K562 (cell line): ENCODE measurements around the gene ZNF138. TPM values are rescaled to one million over a fixed set of nuclear protein-coding genes. Genes with fewer than 3 reads are reported as not detected.

ENCODE experiments used
- BRCA1 ChIP-seq, 2 experiments: fragments of 450-650 bp in 1 of 2; sonication (generic) in 1 of 2; formaldehyde crosslinking in 1 of 2; IDR thresholded peaks; 2 replicates each; pipeline versions ENCODE4 v1.5.0 to v1.6.1; 2017 to 2020; ENCODE audit warnings: mild to moderate bottlenecking in 1 of 2, missing genetic modification reagents in 1 of 2
- BRD4 ChIP-seq: fragments of 200-600 bp; sonication (generic); IDR thresholded peaks from 2 replicates; pipeline ENCODE4 v1.6.1; 2017; ENCODE audit warnings: inconsistent platforms
- ERF ChIP-seq: fragments of 450-650 bp; formaldehyde crosslinking; IDR thresholded peaks from 2 replicates; pipeline ENCODE4 v1.4.0; 2020; ENCODE audit warnings: mild to moderate bottlenecking, mixed read lengths
- FOXP1 ChIP-seq: sonication (generic); formaldehyde crosslinking; IDR thresholded peaks from 2 replicates; pipeline ENCODE4 v1.8.0; 2022; ENCODE audit warnings: mild to moderate bottlenecking, missing genetic modification reagents
- FUS ChIP-seq: fragments of 200-400 bp; formaldehyde crosslinking; optimal IDR thresholded peaks from 2 replicates; pipeline ENCODE3; 2017; ENCODE audit warnings: low read depth, low read length
- HDGF ChIP-seq: fragments of 450-650 bp; IDR thresholded peaks from 2 replicates; pipeline ENCODE4 v1.6.1; 2016
- KAT7 ChIP-seq: sonication (generic); formaldehyde crosslinking; IDR thresholded peaks from 2 replicates; pipeline ENCODE4 v1.8.0; 2022; ENCODE audit warnings: missing genetic modification reagents, mild to moderate bottlenecking, borderline replicate concordance
- MEIS2 ChIP-seq: fragments of 450-650 bp; IDR thresholded peaks from 2 replicates; pipeline ENCODE4 v1.6.1; 2014; ENCODE audit warnings: mild to moderate bottlenecking; ENCODE audit not compliant: partially characterized antibody
- MIER1 ChIP-seq: fragments of 450-650 bp; IDR thresholded peaks from 2 replicates; pipeline ENCODE4 v1.6.1; 2016; ENCODE audit warnings: antibody characterized with exemption, mild to moderate bottlenecking, low read depth
- NFE2 ChIP-seq: IDR thresholded peaks from 2 replicates; pipeline ENCODE4 v1.6.1; 2014; ENCODE audit warnings: antibody characterized with exemption, low read depth
- PTBP1 ChIP-seq: fragments of 200-400 bp; formaldehyde crosslinking; IDR thresholded peaks from 2 replicates; pipeline ENCODE4 v1.6.1; 2017; ENCODE audit warnings: low read depth, low read length
- RBBP5 ChIP-seq: fragments of 200-600 bp; sonication (generic); IDR thresholded peaks from 2 replicates; pipeline ENCODE4 v1.6.1; 2012; ENCODE audit warnings: borderline replicate concordance, mild to moderate bottlenecking, low read length, control low read depth, inconsistent platforms; ENCODE audit not compliant: insufficient read depth, poor library complexity, severe bottlenecking
- SLC30A9 ChIP-seq: fragments of 250-450 bp; sonication (Bioruptor Pico); IDR thresholded peaks from 2 replicates; pipeline ENCODE4 v1.8.0; 2022; ENCODE audit warnings: mild to moderate bottlenecking, moderate library complexity
- SREBF1 ChIP-seq: fragments of 150-350 bp; IDR thresholded peaks from 2 replicates; pipeline ENCODE4 v1.6.1; 2014; ENCODE audit warnings: antibody characterized with exemption, low read depth, low read length, borderline replicate concordance
- ZKSCAN1 ChIP-seq: fragments of 150-350 bp; IDR thresholded peaks from 2 replicates; pipeline ENCODE4 v1.6.1; 2016; ENCODE audit warnings: low read depth, low read length
- ZNF3 ChIP-seq: fragments of 250-450 bp; sonication (Bioruptor Pico); IDR thresholded peaks from 2 replicates; pipeline ENCODE4 v1.5.0; 2021; ENCODE audit warnings: mild to moderate bottlenecking, moderate library complexity
- ZNF384 ChIP-seq: IDR thresholded peaks from 2 replicates; pipeline ENCODE4 v1.6.1; 2012; ENCODE audit warnings: low read depth, low read length, improper control_type of control experiment
- ZNF695 ChIP-seq: fragments of 450-650 bp; formaldehyde crosslinking; IDR thresholded peaks from 2 replicates; pipeline ENCODE4 v1.4.0; 2020; ENCODE audit warnings: mild to moderate bottlenecking, moderate library complexity
- ZNF75A ChIP-seq: fragments of 450-650 bp; formaldehyde crosslinking; IDR thresholded peaks from 2 replicates; pipeline ENCODE4 v1.4.0; 2020; ENCODE audit warnings: mild to moderate bottlenecking
- polyA plus RNA-seq, 8 experiments: library from polyadenylated mRNA; depleted of rRNA in 4 of 8; stranded (reverse) in 5 of 8; unstranded in 3 of 8; fragments of >200 nt; fragmentation: Nextera tagmentation in 2 of 8; fragmentation: Illumina TruSeq in 1 of 8; extraction: Ambion mirVana in 2 of 8; extraction: Trizol in 1 of 8; gene quantifications; 2 replicates each; pipeline versions ENCODE4 v1.2.1 to v1.2.3, GENCODE V29; 2011 to 2014; ENCODE audit warnings: inconsistent platforms in 1 of 8, missing spikeins in 1 of 8
- total RNA-seq, 7 experiments: library from RNA; depleted of rRNA in 6 of 7; stranded (reverse); fragments of >200 nt in 6 of 7; fragmentation: Illumina TruSeq in 2 of 7; extraction: Trizol in 2 of 7; gene quantifications; 2 replicates each; pipeline versions ENCODE4 v1.2.1 to v1.2.3, GENCODE V29; 2011 to 2021; ENCODE audit warnings: low replicate concordance in 1 of 7
- TF ChIP-seq, protein P1 (sequence below): fragments of 450-650 bp; IDR thresholded peaks from 2 replicates; pipeline ENCODE4 v1.7.1; 2018; ENCODE audit warnings: mild to moderate bottlenecking, low read depth; ENCODE audit not compliant: partially characterized antibody
- TF ChIP-seq, protein P2 (sequence below): fragments of 450-650 bp; formaldehyde crosslinking; conservative IDR thresholded peaks from 2 replicates; pipeline ENCODE4 v1.4.0; 2022; ENCODE audit warnings: mild to moderate bottlenecking, missing genetic modification characterization
- TF ChIP-seq, protein P3 (sequence below): fragments of 450-650 bp; IDR thresholded peaks from 2 replicates; pipeline ENCODE4 v1.6.1; 2018; ENCODE audit warnings: mild to moderate bottlenecking, low read depth; ENCODE audit not compliant: partially characterized antibody
- TF ChIP-seq, protein P4 (sequence below): IDR thresholded peaks from 2 replicates; pipeline ENCODE4 v1.6.1; 2011; ENCODE audit not compliant: insufficient read length; ENCODE audit errors: extremely low read depth

ZNF138 gene
- total and polyA plus RNA-seq, 9 of the 15 experiments (the other 6 are each of a cell fraction or from before 2014, with no cell fraction given): 14.6 to 34.9 (median 22.6) TPM

DNA sequence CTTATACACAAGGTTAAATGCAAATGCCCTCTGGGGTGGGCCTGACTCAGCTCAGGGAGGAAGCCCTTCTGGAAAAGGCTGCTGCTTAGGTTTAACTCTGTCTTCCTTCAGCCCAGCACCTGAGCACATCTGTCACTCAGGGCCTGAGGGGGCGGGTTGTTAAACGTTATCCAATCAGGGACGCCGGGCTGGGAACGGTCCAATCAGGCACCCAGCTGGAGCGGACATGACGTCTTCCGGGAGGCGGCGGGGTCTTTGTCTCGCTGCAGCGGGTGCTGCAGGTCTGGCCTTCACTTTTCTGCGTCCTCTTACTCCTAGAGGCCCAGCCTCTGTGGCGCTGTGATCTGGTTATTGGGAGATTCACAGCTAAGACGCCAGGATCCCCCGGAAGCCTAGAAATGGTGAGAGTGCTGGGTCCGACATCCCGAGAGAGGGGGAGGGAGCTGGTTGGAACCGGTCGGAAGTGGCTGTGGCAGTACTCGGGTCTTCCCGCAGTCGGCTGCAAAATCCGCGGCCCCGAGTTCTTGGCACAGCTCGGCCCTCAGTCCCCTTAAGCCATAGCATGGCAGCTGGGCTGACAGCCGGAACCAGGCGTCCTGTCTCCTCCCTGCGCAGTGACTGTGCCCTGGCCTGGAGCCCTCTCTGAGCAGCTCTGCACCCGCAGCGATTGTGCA lies at the start of gene ZNF138 (continued):
- TF ChIP-seq, protein P1, sequence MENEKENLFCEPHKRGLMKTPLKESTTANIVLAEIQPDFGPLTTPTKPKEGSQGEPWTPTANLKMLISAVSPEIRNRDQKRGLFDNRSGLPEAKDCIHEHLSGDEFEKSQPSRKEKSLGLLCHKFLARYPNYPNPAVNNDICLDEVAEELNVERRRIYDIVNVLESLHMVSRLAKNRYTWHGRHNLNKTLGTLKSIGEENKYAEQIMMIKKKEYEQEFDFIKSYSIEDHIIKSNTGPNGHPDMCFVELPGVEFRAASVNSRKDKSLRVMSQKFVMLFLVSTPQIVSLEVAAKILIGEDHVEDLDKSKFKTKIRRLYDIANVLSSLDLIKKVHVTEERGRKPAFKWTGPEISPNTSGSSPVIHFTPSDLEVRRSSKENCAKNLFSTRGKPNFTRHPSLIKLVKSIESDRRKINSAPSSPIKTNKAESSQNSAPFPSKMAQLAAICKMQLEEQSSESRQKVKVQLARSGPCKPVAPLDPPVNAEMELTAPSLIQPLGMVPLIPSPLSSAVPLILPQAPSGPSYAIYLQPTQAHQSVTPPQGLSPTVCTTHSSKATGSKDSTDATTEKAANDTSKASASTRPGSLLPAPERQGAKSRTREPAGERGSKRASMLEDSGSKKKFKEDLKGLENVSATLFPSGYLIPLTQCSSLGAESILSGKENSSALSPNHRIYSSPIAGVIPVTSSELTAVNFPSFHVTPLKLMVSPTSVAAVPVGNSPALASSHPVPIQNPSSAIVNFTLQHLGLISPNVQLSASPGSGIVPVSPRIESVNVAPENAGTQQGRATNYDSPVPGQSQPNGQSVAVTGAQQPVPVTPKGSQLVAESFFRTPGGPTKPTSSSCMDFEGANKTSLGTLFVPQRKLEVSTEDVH: peak; percentile 37
- no peak for TF ChIP-seq BRCA1 (IDR thresholded peaks at IDR 0.05)
- TF ChIP-seq BRCA1 (CRISPR knock-in tag; IDR thresholded peaks at IDR 0.05): no peak
- no peak for TF ChIP-seq FOXP1
- TF ChIP-seq KAT7 (CRISPR knock-in tag): no peak
- TF ChIP-seq, protein P2, sequence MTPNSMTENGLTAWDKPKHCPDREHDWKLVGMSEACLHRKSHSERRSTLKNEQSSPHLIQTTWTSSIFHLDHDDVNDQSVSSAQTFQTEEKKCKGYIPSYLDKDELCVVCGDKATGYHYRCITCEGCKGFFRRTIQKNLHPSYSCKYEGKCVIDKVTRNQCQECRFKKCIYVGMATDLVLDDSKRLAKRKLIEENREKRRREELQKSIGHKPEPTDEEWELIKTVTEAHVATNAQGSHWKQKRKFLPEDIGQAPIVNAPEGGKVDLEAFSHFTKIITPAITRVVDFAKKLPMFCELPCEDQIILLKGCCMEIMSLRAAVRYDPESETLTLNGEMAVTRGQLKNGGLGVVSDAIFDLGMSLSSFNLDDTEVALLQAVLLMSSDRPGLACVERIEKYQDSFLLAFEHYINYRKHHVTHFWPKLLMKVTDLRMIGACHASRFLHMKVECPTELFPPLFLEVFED (CRISPR knock-in tag): no peak
- TF ChIP-seq SREBF1: no peak
- TF ChIP-seq, protein P3, sequence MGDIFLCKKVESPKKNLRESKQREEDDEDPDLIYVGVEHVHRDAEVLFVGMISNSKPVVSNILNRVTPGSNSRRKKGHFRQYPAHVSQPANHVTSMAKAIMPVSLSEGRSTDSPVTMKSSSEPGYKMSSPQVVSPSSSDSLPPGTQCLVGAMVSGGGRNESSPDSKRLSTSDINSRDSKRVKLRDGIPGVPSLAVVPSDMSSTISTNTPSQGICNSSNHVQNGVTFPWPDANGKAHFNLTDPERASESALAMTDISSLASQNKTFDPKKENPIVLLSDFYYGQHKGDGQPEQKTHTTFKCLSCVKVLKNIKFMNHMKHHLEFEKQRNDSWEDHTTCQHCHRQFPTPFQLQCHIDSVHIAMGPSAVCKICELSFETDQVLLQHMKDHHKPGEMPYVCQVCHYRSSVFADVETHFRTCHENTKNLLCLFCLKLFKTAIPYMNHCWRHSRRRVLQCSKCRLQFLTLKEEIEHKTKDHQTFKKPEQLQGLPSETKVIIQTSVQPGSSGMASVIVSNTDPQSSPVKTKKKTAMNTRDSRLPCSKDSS: no peak
- TF ChIP-seq ZNF75A (CRISPR knock-in tag): no peak
- TF ChIP-seq ZNF695 (CRISPR knock-in tag): no peak
- TF ChIP-seq MEIS2: peak; percentile 78
- TF ChIP-seq ZNF384: no peak; the same call in 1 of the 2 replicates
- TF ChIP-seq FUS: no peak
- no peak for TF ChIP-seq HDGF
- no peak for TF ChIP-seq PTBP1
- TF ChIP-seq, protein P4, sequence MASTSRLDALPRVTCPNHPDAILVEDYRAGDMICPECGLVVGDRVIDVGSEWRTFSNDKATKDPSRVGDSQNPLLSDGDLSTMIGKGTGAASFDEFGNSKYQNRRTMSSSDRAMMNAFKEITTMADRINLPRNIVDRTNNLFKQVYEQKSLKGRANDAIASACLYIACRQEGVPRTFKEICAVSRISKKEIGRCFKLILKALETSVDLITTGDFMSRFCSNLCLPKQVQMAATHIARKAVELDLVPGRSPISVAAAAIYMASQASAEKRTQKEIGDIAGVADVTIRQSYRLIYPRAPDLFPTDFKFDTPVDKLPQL: no peak
- peak; percentile 82 for TF ChIP-seq RBBP5
- no peak for TF ChIP-seq SLC30A9 (CRISPR knock-in tag)
- no peak for TF ChIP-seq ZNF3
- TF ChIP-seq BRD4: no peak
- no peak for TF ChIP-seq NFE2
- TF ChIP-seq MIER1: no peak
- no peak for TF ChIP-seq ZKSCAN1
- TF ChIP-seq ERF (CRISPR knock-in tag): no peak
